GM18511 (cell line): ENCODE data around the gene ZNF441.
"Not testable (repeated sequence)": the region's sequence is repeated elsewhere in the genome, so short reads cannot be mapped to it uniquely, and the experiment has no call there.

Experiments used
- ATAC-seq: cut with Tn5 transposase; IDR thresholded peaks from one replicate; pipeline ENCODE4 v1.9.1; 2021; ENCODE audit warnings: mild to moderate bottlenecking, moderate library complexity; ENCODE audit not compliant: unreplicated experiment

The ZNF441 gene

GRCh38 chr19:11766597-11767591 is at the start of gene ZNF441:
Gene ZNF441 (plus strand): TSS chr19:11767000. CDS start chr19:11767194, 194 bp downstream.
- ATAC-seq: peak; percentile 96

DNA sequence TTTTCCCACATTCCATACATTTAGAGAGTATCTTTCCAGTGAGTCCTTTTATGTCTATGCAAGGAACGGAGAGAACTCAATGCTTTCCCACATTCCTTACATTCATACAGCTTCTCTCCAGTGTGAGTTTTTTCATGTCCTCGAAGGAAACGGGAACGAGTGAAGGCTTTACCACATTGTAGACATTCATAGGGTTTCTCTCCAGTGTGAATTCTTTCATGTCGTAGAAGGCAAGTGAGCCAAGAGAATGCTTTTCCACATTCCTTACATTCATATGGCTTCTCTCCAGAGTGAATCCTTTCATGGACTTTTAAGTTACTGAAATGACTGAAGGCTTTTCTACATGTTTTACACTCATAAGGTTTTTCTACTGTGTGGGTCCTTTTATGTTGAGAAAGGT is 45.1 kb upstream of the ZNF441 start:
- no peak for ATAC-seq

- no peak for ATAC-seq
Measured at GRCh38 chr19:11722414-11722813, 44.4 kb upstream of the ZNF441 start.

DNA sequence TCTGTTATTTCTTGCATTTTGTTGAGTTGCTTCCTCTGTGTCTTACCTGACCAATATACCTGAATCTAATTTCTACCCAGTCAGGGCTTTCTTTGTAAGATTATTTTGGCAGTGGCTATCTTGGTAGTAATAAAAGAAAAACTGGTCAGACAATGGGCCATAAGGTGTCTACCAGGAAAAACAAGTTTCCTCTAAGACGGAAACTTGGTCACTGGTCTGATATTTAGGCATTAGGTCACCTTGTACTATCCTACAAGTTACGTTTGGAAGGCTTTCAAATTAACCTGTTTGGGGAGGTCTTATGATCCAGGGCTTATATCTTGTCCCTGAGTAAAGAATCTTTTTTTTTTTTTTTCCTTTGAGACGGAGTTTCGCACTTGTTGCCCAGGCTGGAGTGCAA is 37.2 kb upstream of the ZNF441 start:
- ATAC-seq: no peak

DNA sequence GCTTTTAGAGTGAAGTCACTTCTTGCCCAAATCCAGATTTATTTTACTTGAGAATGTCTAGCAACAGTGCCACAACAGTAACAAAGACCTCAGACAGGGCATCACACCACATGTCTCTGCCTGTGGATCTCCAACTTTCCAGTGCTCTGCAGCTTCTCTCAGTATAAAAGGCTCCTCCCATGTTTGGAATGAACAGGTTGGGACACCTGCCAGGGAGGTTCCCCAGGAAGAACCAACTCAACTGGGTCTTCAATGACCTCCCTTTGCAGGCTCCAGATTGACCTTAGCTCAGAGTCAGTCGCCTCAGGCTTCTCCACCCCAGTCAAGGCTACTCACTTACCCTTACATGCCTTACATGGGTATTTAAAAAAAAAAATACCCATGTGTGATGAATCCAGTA is 31.4 kb upstream of the ZNF441 start:
- ATAC-seq: no peak

- ATAC-seq: no peak
Measured at GRCh38 chr19:11736696-11737095, 30.1 kb upstream of the ZNF441 start.

DNA sequence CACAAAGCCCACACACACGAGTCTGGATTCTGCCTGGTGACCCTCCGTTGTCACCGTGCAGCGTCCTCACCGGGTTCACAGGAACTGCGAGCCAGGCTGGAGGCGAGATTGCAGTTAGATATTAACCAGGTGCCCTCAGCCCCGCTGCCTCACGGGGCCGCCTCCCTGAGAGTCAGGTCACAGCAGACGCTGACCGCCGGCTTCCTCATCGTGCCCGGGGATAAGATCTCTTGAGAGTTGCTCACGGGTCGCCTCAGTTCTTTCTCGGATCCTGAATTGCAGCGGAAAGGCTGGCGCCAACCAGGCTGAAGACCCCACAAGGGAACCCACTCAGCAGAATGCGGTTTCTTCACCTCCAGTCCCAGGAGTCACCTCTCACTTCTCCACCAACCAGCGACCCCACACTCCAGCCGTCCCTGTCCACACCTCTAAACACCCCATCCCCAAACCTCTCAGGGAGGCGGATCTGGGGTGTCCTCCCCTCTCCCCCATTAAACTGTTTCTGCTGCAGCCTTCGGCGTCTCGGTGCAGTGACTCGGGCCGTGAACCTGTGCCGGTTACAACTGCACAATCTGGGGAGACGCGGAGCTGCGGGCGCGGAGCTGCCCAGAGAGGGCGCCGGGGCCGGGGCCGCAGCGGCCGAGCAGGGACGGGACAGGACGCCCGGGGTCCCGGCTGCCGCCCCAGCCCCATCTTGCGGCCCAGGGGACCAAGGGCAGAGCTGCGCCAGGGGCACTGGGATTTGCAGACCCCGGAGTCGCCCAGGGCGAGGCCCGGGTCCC is 28.6 kb upstream of the ZNF441 start:
- peak; percentile 46 for ATAC-seq

DNA sequence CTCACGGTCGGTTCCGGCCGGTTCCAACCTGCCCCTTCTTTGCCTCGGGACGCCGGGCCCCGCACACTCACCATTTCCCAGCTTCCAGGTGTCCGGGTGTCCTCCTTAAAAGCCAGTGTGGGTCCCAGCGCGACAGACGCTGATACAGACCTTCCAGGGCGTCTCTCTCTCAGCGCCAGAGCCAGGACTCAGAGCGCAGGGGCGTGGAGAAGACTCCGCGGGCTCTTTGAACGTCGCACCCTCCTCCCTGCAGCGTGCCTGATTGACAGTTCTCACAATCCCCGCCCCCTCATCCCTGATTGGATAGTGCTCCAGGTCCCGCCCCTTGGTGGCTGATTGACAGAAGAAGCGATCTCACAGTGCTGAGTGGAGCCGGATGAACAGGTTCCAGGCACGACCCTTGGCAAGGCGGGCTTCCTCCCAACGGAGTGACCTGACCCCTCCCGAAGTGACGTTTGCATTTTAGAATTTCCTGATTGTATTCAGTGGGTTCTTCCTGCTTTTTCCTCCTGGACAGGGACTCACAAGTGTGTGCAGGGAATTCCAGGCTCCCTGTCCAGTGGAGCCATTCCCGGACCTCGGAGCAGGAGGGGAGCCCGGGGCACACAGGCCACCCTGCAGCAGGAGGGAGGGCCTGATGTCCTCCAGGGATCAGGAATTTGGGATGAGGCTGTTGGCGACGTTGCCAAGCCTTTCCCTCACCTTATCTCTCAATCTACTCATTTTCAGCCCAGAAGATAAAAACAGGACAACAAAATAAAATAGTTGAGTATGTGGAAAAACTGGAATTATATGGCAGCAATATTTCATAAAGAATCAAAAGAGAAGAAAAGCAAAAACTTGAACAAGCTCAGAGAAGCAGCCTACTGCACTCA is 27.8 kb upstream of the ZNF441 start, which contains the start of gene ZNF823:
Gene ZNF823 (minus strand): TSS at position 201 of the 875 bp plus-strand sequence. CDS start 127 bp downstream, at position 74.
- peak; percentile 92 for ATAC-seq

DNA sequence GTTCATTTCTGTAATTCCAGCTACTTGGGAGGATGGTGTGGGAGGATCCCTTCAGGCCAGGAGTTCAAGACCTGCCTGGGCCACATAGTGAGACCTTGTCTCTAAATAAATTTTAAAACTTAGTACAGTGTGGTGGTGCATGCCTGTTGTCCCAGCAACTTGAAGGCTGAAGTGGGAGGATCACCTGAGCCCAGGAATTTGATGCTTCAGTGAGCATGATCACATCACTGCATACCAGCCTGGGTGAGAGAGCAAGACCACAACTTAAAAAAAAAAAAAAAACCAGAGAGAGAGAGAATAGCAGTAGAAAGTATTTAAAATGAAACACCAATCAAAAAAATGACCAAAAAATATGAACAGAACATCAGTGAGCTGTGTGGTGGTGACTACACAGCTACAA is 20.9 kb upstream of the ZNF441 start:
- ATAC-seq: no peak

DNA sequence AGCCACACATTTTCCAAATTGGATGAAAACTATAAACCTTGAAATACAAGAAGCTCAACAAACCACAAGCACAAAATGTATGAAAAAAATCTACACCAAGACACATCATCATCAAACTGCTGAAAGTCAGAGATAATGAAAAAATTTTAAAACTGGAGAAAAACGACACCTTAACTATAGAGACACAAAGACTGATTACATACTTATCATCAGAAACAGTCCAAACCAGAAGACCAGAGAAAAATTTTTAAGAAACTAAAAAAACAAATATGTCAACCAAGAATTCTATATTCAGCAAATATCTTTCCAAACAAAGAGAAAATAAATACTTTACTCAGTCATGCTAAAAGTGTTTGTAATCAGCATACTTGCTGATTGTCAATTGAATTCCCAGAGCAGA is 19.5 kb upstream of the ZNF441 start:
- ATAC-seq: no peak

DNA sequence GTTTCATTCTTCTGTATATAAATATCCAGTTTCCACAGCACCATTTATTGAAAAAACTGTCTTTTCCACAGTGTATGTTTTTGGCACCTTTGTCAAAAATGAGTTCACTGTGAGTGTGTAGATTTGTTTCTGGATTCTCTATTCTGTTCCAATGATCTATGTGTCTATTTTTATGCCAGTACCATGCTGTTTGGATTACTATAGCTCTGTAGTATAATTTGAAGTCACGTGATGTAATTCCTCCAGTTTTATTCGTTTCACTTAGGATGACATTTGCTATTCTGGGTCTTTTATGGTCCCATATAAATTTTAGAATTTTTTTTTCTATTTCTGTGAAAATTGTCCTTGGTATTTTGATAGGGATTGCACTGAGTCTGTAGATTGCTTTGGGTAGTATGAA is 17.0 kb upstream of the ZNF441 start:
- no peak for ATAC-seq

DNA sequence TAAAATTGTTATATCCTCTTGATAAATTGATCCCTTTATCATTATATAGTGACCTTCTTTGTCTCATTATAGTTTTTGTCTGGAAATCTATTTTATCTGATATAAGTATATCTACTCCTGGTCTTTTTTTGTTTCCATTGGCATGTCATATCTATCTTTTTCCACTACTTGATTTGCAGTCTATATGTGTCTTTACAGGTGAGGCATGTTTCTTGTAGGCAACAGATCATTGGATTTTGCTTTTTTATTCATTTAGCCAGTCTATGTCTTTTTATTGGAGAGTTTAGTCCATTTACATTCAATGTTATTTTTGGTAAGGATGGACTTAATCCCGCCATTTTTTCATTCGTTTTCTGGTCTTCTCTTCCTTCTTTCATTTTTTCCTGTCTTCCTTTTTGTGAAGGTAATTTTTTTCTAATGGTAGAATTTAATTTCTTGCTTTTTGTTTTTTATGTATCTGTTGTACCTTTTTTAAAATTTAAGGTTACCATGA is 14.5 kb upstream of the ZNF441 start:
- ATAC-seq: no peak

DNA sequence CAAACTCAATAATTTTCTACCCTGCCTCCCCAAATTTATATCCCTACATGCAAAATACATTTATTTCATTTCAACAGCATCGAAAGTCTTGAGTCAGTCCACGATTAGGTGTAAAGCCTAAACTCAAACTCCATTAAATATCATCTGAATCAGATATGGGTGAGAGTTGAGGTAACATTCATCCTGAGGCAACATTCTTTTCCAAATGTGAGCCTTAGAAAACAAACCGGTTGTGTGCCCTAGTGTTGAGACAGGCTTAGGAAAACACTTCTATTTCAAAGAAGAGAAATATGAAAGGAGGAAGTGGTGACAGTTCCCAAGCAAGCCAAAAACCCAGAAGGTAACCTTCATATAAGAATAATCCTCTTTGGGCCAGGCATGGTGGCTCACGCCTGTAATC is 12.1 kb upstream of the ZNF441 start:
- ATAC-seq: no peak

DNA sequence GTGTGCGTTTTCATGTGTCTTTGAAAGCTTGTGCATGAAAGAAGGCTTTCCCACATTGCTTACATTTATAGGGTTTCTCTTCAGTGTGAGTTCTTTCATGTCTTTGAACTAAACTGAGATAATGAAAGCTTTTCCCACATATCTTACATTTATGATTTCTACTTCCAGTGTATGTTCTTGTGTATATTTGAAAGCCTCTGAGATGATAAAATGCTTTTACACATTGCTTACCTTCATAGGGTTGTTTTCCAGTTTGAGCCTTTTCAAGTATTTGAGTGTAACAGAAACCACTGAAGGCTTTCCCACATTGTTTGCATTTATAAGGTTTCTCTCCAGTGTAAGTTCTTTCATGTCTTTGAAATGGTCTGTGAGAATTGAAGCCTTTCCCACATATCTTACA is 9.8 kb upstream of the ZNF441 start:
- ATAC-seq: no peak

GRCh38 chr19:11759805-11760204 is 7.0 kb upstream of the ZNF441 start:
- ATAC-seq: no peak

GRCh38 chr19:11763117-11763516 is 3.7 kb upstream of the ZNF441 start:
- ATAC-seq: no peak

DNA sequence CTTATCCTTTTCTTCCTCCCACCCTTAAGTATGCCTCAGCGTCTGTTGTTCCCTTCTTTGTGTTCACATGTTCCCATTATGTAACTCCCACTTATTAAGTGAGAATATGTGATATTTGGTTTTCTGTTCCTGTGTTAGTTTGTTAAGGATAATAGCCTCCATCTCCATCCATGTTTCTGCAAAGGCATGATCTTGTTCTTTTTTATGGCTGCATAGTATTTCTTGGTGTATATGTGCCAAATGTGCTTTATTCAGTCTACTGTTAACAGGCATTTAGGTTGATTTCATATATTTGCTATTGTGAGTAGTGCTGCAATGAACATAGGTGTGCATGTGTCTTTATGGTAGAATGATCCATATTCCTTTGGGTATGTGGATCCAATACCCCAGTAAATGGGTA is 3.2 kb upstream of the ZNF441 start:
- ATAC-seq: no peak

DNA sequence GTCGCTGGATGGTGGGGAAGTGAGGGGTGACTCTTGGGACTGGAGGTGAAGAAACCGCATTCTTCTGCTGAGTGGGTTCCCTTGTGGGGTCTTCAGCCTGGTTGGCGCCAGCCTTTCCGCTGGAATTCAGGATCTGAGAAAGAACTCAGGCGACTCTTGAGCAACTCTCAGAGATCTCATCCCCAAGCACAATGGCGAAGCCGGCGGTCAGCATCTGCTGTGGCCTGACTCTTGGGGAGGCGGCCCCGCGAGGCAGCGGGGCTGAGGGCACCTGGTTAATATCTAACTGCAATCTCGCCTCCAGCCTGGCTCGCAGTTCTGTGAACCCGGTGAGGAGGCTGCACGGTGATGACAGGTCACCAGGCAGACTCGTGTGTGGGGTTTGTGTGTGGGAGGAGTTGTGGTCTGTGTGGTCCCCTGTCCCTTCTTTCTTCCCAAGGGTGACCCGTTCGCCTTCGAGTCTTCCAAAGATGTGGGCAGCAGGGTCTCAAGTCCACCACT is 883 bp downstream of the ZNF441 start:
- peak; percentile 53 for ATAC-seq

GRCh38 chr19:11769995-11770394 is 3.2 kb downstream of the ZNF441 start:
- ATAC-seq: no peak

DNA sequence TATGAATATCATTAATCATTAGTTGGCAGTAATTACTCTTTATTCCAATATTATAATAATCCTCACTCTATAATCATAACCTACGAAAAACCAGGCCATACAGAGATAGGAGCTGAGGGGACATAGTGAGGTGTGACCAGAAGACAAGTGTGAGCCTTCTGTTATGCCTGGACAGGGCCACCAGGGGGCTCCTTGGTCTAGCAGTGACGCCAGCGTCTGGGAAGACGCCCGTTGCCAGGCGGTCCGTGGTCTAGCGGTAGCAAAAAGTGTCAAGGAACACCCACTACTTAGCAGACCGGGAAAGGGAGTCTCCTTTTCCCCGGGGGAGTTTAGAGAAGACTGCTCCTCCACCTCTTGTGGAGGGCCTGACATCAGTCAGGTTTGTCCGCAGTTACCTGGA is 4.7 kb downstream of the ZNF441 start:
- ATAC-seq: not testable (repeated sequence)
